GM12873 (cell line): ENCODE data around the gene NOD1.

Experiments used
- TF ChIP-seq, protein P1 (sequence below): IDR thresholded peaks from 2 replicates; pipeline ENCODE4 v1.5.1; 2012; ENCODE audit warnings: low read depth, mild to moderate bottlenecking, moderate library complexity, low read length, control low read depth; ENCODE audit not compliant: insufficient read depth; ENCODE audit errors: missing control alignments

NOD1 gene

DNA sequence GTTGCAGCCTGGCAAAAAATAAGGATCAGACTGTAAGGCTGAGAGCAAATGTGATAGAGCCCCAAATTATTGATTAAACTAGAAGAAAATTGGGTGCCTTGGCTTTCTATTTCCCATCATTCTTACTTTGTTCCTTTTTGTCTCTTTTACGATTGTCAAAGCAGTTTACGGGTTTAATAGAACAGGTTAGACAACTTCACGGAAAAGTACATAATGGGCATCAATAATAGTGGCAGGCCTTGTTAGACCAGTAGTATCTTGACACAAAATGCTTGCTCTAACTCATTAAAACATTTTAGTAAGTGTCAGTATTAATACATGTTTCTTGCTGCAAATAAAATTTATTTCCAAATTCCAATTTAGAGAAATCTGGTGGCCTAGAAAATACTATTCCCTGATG lies 40.5 kb upstream of the NOD1 start:
- TF ChIP-seq, protein P1, sequence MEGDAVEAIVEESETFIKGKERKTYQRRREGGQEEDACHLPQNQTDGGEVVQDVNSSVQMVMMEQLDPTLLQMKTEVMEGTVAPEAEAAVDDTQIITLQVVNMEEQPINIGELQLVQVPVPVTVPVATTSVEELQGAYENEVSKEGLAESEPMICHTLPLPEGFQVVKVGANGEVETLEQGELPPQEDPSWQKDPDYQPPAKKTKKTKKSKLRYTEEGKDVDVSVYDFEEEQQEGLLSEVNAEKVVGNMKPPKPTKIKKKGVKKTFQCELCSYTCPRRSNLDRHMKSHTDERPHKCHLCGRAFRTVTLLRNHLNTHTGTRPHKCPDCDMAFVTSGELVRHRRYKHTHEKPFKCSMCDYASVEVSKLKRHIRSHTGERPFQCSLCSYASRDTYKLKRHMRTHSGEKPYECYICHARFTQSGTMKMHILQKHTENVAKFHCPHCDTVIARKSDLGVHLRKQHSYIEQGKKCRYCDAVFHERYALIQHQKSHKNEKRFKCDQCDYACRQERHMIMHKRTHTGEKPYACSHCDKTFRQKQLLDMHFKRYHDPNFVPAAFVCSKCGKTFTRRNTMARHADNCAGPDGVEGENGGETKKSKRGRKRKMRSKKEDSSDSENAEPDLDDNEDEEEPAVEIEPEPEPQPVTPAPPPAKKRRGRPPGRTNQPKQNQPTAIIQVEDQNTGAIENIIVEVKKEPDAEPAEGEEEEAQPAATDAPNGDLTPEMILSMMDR, result no peak

DNA sequence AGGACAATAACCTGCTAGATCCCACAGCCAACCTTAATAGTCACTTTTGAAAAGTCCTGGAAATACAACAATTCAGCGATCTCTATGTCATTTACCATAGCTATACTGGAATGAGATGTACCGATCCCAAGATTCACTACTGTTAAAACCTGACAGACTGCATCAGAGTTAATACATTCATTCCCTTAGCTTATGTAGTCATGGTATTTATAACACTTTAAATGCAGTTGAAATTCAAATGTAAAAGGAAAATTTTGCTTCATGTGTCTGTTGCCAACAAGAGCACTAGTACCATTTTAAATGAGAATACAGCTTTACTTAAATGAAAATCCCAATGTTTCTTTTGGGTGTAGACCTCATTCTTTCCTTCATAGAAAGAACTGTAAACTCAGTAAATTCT lies 37.2 kb upstream of the NOD1 start:
- TF ChIP-seq, protein P1, result no peak

DNA sequence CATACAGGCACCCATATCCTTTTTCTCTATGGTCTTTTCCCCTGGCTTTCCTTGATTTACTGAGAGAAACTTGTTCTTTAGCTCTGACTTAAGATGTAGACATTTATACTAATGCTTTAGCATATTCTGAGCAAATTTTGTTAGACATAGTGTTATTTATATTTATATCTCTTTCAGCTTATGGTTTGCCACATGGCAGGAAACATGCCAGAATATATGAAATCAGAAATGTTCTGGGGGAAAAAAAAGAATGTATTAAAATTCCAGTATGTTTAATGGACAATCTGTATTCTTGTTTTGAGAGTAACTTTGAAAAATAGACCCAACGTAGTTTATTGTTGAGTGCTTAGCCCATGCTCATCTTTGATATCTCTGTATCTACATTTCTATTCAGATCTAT lies 36.2 kb upstream of the NOD1 start:
- TF ChIP-seq, protein P1, result no peak

DNA sequence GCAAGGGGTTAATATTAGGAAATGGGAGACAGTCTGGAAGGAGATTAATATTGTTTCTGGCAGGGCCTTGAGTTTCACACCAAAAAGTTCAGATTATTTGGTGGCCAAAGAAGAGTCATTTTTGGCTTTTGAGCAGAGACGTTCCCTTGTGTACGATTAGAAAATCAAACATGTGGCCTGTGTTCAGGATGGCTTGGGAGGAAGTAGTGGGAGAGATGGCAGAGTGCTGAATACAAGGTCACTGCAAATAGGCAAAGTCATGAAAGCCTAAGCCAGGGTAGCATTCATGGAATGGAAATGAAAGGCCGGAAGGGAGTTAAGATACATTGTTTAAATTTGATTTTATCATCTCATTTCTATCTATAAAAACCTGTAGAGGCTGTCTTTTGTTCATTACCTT lies 35.6 kb upstream of the NOD1 start:
- TF ChIP-seq, protein P1, result no peak

DNA sequence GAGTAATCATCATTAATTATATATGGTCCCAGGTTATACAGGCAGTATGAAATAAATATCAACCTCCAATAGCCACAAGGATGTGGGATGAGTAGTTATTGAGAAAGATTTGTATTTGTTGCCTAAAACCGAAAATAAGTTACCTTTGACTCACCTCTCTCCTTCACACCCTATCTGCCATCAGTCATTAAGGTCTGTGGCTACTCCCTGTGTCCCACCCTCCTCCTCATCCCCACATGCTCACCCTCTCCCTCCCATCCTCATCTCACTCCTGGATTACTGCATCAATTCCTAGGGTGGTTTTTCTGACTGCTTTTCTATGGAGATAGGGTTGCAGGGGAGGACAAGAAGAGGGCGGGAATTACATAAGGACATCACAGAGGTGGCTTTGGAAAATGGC lies 35.2 kb upstream of the NOD1 start:
- TF ChIP-seq, protein P1, result no peak

DNA sequence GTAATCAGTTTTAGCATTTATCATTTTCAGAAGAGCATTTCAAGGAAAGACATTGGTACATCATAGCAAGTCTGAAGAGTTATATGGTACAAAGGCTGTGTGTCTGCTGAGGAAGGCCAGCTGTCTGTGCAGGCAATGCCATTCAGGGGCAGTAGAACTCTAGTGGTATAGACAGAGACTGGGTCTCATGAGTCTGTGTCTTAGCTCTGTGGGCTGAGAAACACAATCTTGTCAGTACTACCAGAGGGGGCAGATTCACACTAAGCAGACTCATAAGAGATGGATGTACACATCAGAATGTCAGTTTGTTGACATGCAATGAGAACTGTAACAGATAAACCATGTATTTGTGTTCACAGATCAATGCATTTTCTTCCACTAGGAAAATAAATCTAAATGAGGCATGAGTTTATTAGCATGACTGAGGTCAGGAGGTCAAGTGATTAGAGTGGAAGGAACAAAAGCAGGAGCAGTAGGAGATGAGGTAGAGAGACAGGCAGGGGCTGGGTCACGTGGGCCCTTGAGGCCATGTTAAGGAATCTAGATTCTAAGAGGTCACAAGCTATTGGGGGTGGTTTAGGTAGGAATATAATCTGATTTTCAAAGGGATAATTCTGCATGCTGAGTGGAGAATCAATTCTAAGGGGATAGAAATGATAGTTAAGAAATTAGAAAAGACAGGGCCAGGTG lies 33.5 kb upstream of the NOD1 start:
- TF ChIP-seq, protein P1, result no peak

DNA sequence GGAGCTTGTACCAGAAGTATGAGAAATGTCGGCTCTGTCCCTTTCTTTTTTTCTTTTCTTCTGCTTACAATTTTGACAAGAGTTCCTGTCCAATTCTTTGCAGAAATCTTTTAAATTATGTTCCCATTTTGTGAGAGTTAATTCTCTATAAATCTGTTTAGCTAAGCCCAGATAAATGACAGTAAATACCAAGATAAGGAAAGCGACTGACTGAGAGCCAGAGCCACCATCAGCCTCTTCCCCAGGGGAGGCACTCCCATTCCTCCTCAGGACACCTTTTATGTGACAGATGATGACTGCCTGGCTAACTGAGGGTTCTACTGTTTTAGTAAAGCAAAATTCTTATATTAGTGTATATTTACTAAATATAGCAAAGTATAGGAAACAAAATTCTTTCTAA lies 32.9 kb upstream of the NOD1 start:
- TF ChIP-seq, protein P1, result no peak
